Stimulated activated CD4-positive, alpha-beta T cell treated with anti-CD3 and anti-CD28 coated beads, Interleukin-15, amount 100 ng/mL, for 1 hour (primary cell): ENCODE results near the gene HTR5A.
"Not testable (repeated sequence)": the region's sequence is repeated elsewhere in the genome, so short reads cannot be mapped to it uniquely, and the experiment has no call there.

Source experiments
- DNase-seq, 2 donors: peaks; one replicate each; pipeline ENCODE4 v3.0.0-alpha.2; 2020; ENCODE audit warnings: low read depth in 1 of 2, low spot score in 1 of 2

The HTR5A gene

GRCh38 chr7:155069992-155070751, at the start of gene HTR5A:
HTR5A (plus strand) TSS chr7:155070324; CDS start chr7:155070900, 576 bp downstream.
- DNase-seq, result peak; percentile 46 to 68

- DNase-seq, result no peak
These were observed 49.1 kb upstream of the HTR5A start for GRCh38 chr7:155020996-155021395.

- DNase-seq, result no peak
These were observed 48.4 kb upstream of the HTR5A start for GRCh38 chr7:155021699-155022145.

GRCh38 chr7:155027879-155028278, 42.2 kb upstream of the HTR5A start:
- no peak for DNase-seq

- DNase-seq, result no peak
These were observed 37.1 kb upstream of the HTR5A start for GRCh38 chr7:155032978-155033377.

- not testable (repeated sequence) for DNase-seq
These were observed 35.6 kb upstream of the HTR5A start for GRCh38 chr7:155034495-155034894.

GRCh38 chr7:155038335-155038734, 31.8 kb upstream of the HTR5A start:
- DNase-seq, result no peak

GRCh38 chr7:155043756-155044155, 26.4 kb upstream of the HTR5A start:
- no peak for DNase-seq

- no peak for DNase-seq
These were observed 22.1 kb upstream of the HTR5A start for GRCh38 chr7:155048006-155048405.

- no peak for DNase-seq
These were observed 18.8 kb upstream of the HTR5A start for GRCh38 chr7:155051355-155051754.

- no peak for DNase-seq
These were observed 17.1 kb upstream of the HTR5A start for GRCh38 chr7:155053002-155053401.

GRCh38 chr7:155054761-155055160, 15.4 kb upstream of the HTR5A start:
- DNase-seq, result no peak

GRCh38 chr7:155057076-155057475, 13.0 kb upstream of the HTR5A start:
- DNase-seq, result no peak

GRCh38 chr7:155058896-155059295, 11.2 kb upstream of the HTR5A start:
- no peak for DNase-seq

- no peak for DNase-seq
These were observed 10.4 kb upstream of the HTR5A start for GRCh38 chr7:155059703-155060102.

GRCh38 chr7:155062411-155062810, 7.7 kb upstream of the HTR5A start:
- DNase-seq, result no peak

- no peak for DNase-seq
These were observed 5.9 kb upstream of the HTR5A start for GRCh38 chr7:155064186-155064585.

GRCh38 chr7:155066417-155066950, 3.6 kb upstream of the HTR5A start:
- DNase-seq, result no peak

GRCh38 chr7:155071121-155071651, 1.1 kb downstream of the HTR5A start:
- DNase-seq, result no peak

GRCh38 chr7:155071916-155072571, 1.9 kb downstream of the HTR5A start:
- DNase-seq, result no peak

GRCh38 chr7:155073922-155074321, 3.8 kb downstream of the HTR5A start:
- no peak for DNase-seq

- DNase-seq, result no peak
These were observed 13.9 kb downstream of the HTR5A start for GRCh38 chr7:155084021-155084420.
